Endodermal cell (in vitro differentiated cells): ENCODE measurements around the gene KRT6C. TPM values are rescaled to one million over a fixed set of nuclear protein-coding genes. Genes with fewer than 3 reads are reported as not detected.

Source experiments
- DNase-seq: peaks from one replicate; pipeline ENCODE4 v3.0.0-alpha.2; 2017
- H3K27ac ChIP-seq: 2 replicates; pipeline ENCODE4 v1.5.1; 2013; ENCODE audit warnings: mild to moderate bottlenecking, low read depth, low read length, moderate library complexity
- H3K27me3 ChIP-seq: 2 replicates; pipeline ENCODE4 v1.6.1; 2013; ENCODE audit warnings: mild to moderate bottlenecking, low read length, moderate library complexity; ENCODE audit not compliant: insufficient read depth, control insufficient read depth, poor library complexity, severe bottlenecking
- H3K36me3 ChIP-seq: 2 replicates; pipeline ENCODE4 v1.7.0; 2013; ENCODE audit warnings: mild to moderate bottlenecking, low read length, moderate library complexity; ENCODE audit not compliant: control insufficient read depth, insufficient read depth
- H3K4me1 ChIP-seq: one replicate; pipeline ENCODE4 v1.7.0; 2013; ENCODE audit warnings: low read length; ENCODE audit not compliant: control insufficient read depth, insufficient read depth
- H3K4me3 ChIP-seq: 2 replicates; pipeline ENCODE4 v1.5.1; 2013; ENCODE audit warnings: mild to moderate bottlenecking, low read length, moderate library complexity
- H3K9ac ChIP-seq: 2 replicates; pipeline ENCODE4 v1.6.1; 2013; ENCODE audit warnings: mild to moderate bottlenecking, low read length, moderate library complexity; ENCODE audit not compliant: poor library complexity, severe bottlenecking; ENCODE audit errors: extremely low read depth
- H3K9me3 ChIP-seq: 2 replicates; pipeline ENCODE4 v1.6.1; 2013; ENCODE audit warnings: mild to moderate bottlenecking, low read length, moderate library complexity; ENCODE audit not compliant: control insufficient read depth
- H3K27ac Mint-ChIP-seq: 2 replicates; pipeline ENCODE4 v1.8.0; 2020; ENCODE audit warnings: mixed read lengths
- H3K27me3 Mint-ChIP-seq: 2 replicates; pipeline ENCODE4 v1.8.0; 2021; ENCODE audit warnings: mild to moderate bottlenecking, mixed read lengths; ENCODE audit not compliant: insufficient read depth
- H3K36me3 Mint-ChIP-seq: 2 replicates; pipeline ENCODE4 v1.8.0; 2020; ENCODE audit warnings: low read depth, mixed read lengths
- H3K4me1 Mint-ChIP-seq: 2 replicates; pipeline ENCODE4 v1.8.0; 2020; ENCODE audit warnings: mixed read lengths
- H3K4me3 Mint-ChIP-seq: 2 replicates; pipeline ENCODE4 v1.8.0; 2020; ENCODE audit warnings: mild to moderate bottlenecking, moderate library complexity, mixed read lengths
- H3K9me3 Mint-ChIP-seq: 2 replicates; pipeline ENCODE4 v1.8.0; 2020; ENCODE audit warnings: mild to moderate bottlenecking, mixed read lengths
- WGBS, 2 experiments: methylation state at CpG; one replicate each; pipeline versions ENCODE4 v1.1.5 to v1.1.7; 2013; ENCODE audit warnings: missing lambda C conversion rate in 2 of 2, mixed read lengths in 1 of 2; ENCODE audit not compliant: insufficient coverage in 1 of 2, insufficient read length in 1 of 2; 5-methylcytosine and 5-hydroxymethylcytosine counted together
- total RNA-seq, 2 donors: library from RNA; stranded (reverse); fragmentation: NEBNext Ultra II Directional in 1 of 2; extraction: Animal tissue kit (Norgen Biotek cat#: 25700) in 1 of 2; gene quantifications; 2 replicates in 1 of 2; 3 replicates in 1 of 2; pipeline ENCODE4 v1.2.1, GENCODE V29; 2021
- TF ChIP-seq, protein P1 (sequence below): fragments of 200-600 bp; sonication (generic); conservative IDR thresholded peaks from 2 replicates; pipeline ENCODE4 v1.5.0; 2021; ENCODE audit warnings: antibody characterized with exemption, mild to moderate bottlenecking

The KRT6C gene
- total RNA-seq, 2 donors from 2014 or later, result not detected

DNA sequence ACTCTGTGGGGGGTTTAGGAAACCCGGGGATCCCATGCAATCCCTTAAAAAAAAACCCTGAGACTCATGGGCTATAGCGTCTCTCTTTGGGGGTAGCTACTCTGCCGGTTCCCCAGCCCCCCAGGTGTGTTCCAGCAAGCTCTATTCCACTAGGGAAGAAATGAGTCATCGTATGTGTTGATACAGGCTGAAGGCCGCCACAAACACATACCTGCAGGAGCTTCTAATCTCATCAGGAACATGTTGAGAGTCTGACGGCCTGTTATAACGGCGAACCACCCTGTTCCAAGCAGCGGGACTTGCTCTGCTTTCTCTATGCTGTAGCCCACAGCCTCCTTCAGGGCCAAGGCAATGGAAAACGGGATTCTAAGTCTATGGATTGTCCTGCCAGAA is 47.6 kb upstream of the KRT6C start:
- peaks cover 7% of the 10 kb centered on the region for H3K4me1 ChIP-seq

DNA sequence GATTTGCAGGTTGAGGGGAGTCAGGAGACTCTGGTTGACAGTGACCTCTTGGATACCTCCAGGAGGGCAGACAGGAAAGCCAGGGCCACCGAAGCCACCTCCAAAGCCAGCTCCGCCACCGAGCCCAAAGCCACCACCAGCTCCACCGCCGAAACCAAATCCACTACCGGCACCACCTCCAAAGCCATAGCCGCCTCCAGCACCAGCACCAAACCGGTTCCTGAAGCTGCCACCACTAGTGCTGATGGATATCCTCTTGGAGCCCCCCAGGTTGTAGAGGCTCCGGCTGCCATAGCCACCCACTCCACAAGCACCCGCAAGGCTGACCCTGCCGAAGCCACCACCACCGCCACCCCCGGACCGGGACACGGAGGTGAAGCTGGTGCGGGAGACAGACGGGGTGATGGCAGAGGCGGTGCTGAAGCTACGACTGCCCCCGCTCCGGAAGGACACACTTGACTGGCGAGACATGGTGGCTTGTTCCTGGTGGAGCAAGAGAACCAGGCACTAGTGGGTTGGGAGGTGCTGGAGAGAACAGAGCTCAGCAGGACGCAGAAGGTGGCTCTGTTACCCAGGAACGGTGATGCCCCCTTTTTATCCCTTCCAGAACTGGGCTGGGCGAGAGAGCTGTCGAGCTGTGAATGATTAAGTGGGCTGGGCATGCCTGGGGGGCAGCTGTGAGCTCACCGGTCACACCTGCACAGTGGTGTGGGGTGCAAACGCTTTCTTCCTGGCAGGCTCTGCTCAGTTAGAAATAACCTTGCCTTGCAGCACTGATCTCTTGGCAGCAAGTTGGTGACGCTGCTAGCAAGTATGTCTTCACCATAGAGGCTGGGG is 46.4 kb upstream of the KRT6C start, which contains the start of gene KRT5:
TSS of gene KRT5 (minus strand) at position 569 of the 837 bp plus-strand sequence. CDS start at position 471, 98 bp downstream.
- Mint-ChIP-seq H3K4me1 (peaks cover 23% of the 10 kb centered on the region), H3K9me3 (no peaks in the 10 kb centered on the region), H3K27me3 (peaks cover 2% of the 10 kb centered on the region), H3K4me3 (no peak within 1 kb of the TSS), H3K27ac (no peak within 1 kb of the TSS), H3K36me3 (no peaks in the 10 kb centered on the region)
- Histone ChIP-seq H3K36me3 (no peaks in the 10 kb centered on the region), H3K9me3 (no peaks in the 10 kb centered on the region), H3K9ac (no peak within 1 kb of the TSS), H3K4me1 (peaks cover 7% of the 10 kb centered on the region), H3K27me3 (no peaks in the 10 kb centered on the region), H3K27ac (no peak within 1 kb of the TSS), H3K4me3 (no peak within 1 kb of the TSS)
- TF ChIP-seq, protein P1, sequence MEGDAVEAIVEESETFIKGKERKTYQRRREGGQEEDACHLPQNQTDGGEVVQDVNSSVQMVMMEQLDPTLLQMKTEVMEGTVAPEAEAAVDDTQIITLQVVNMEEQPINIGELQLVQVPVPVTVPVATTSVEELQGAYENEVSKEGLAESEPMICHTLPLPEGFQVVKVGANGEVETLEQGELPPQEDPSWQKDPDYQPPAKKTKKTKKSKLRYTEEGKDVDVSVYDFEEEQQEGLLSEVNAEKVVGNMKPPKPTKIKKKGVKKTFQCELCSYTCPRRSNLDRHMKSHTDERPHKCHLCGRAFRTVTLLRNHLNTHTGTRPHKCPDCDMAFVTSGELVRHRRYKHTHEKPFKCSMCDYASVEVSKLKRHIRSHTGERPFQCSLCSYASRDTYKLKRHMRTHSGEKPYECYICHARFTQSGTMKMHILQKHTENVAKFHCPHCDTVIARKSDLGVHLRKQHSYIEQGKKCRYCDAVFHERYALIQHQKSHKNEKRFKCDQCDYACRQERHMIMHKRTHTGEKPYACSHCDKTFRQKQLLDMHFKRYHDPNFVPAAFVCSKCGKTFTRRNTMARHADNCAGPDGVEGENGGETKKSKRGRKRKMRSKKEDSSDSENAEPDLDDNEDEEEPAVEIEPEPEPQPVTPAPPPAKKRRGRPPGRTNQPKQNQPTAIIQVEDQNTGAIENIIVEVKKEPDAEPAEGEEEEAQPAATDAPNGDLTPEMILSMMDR, result no peak
- WGBS, 2 experiments, result 94 to 96% methylated on average over 24 to 29 of the region's 29 CpGs
- peak; percentile 46 for DNase-seq

More for the DNA sequence above, 47.6 kb upstream of the KRT6C start:
- Histone ChIP-seq H3K36me3 (no peaks in the 10 kb centered on the region), H3K27ac (no peak overlapping the region), H3K9ac (no peak overlapping the region), H3K27me3 (no peaks in the 10 kb centered on the region), H3K4me3 (no peak overlapping the region), H3K9me3 (no peaks in the 10 kb centered on the region)
- DNase-seq, result peak; percentile 77
- peaks cover 2% of the 10 kb centered on the region for H3K27me3 Mint-ChIP-seq
- H3K4me3 Mint-ChIP-seq, result no peak overlapping the region
- WGBS, 2 experiments, result 85 to 89% methylated on average over 6 to 10 of the region's 10 CpGs
- H3K36me3 Mint-ChIP-seq, result no peaks in the 10 kb centered on the region
- peaks cover 23% of the 10 kb centered on the region for H3K4me1 Mint-ChIP-seq
- no peaks in the 10 kb centered on the region for H3K9me3 Mint-ChIP-seq
- peak overlapping the region; percentile 52 for H3K27ac Mint-ChIP-seq
- TF ChIP-seq, protein P1, result no peak

DNA sequence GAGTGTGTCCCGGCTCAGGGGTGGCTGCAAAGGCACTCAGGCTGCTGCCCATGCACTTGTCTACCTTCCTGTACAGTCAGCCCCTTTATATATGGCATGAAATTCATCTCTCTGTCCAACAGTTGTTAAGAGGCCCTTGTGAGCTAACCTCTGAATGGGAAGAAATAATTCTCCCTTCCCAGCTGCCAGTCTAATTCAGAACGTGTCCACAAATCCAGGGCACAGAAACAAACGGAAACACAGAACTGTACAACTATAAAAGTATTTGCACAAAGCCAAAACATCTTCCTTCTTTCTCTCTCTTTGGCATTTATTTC is 45.7 kb upstream of the KRT6C start:
- no peaks in the 10 kb centered on the region for H3K9me3 Mint-ChIP-seq
- Histone ChIP-seq H3K36me3 (no peaks in the 10 kb centered on the region), H3K4me3 (no peak overlapping the region), H3K9me3 (no peaks in the 10 kb centered on the region), H3K27me3 (no peaks in the 10 kb centered on the region), H3K4me1 (peaks cover 7% of the 10 kb centered on the region), H3K9ac (no peak overlapping the region), H3K27ac (no peak overlapping the region)
- DNase-seq, result no peak
- H3K36me3 Mint-ChIP-seq, result no peaks in the 10 kb centered on the region
- 89 to 95% methylated on average over 3 of the region's 3 CpGs for WGBS, 2 experiments
- H3K27ac Mint-ChIP-seq, result no peak overlapping the region
- H3K4me3 Mint-ChIP-seq, result no peak overlapping the region
- peaks cover 2% of the 10 kb centered on the region for H3K27me3 Mint-ChIP-seq
- TF ChIP-seq, protein P1, result no peak
- peaks cover 23% of the 10 kb centered on the region for H3K4me1 Mint-ChIP-seq
